GM23248 (cell line): ENCODE results near the gene RELL1. TPM values are rescaled to one million over a fixed set of nuclear protein-coding genes. Genes with fewer than 3 reads are reported as not detected.

Experiments used
- DNase-seq: peaks from one replicate; pipeline ENCODE4 v3.0.0-alpha.2; 2015
- H2AFZ ChIP-seq: fragments of 200-600 bp; sonication (generic); 2 replicates; pipeline ENCODE4 v1.6.1; 2016; ENCODE audit warnings: antibody characterized with exemption
- H3F3A ChIP-seq: fragments of 200-600 bp; sonication (generic); 2 replicates; pipeline ENCODE4 v1.6.1; 2016; ENCODE audit warnings: mild to moderate bottlenecking, antibody characterized with exemption, mixed run types; ENCODE audit not compliant: insufficient read depth
- H3K27ac ChIP-seq: fragments of 200-600 bp; sonication (generic); 2 replicates; pipeline ENCODE4 v1.5.1; 2016; ENCODE audit warnings: mild to moderate bottlenecking
- H3K27me3 ChIP-seq: fragments of 200-600 bp; sonication (generic); replicated peaks from 2 replicates; pipeline ENCODE4 v1.6.1; 2016; ENCODE audit warnings: mild to moderate bottlenecking; ENCODE audit not compliant: insufficient read depth
- H3K36me3 ChIP-seq: fragments of 200-600 bp; sonication (generic); 2 replicates; pipeline ENCODE4 v1.6.1; 2016; ENCODE audit warnings: low read depth, mild to moderate bottlenecking
- H3K4me1 ChIP-seq: fragments of 200-600 bp; sonication (generic); 2 replicates; pipeline ENCODE4 v1.6.1; 2016; ENCODE audit warnings: mild to moderate bottlenecking; ENCODE audit not compliant: insufficient read depth
- H3K4me2 ChIP-seq: fragments of 200-600 bp; sonication (generic); one replicate; pipeline ENCODE4 v1.6.1; 2016; ENCODE audit warnings: mild to moderate bottlenecking; ENCODE audit not compliant: unreplicated experiment
- H3K4me3 ChIP-seq: fragments of 200-600 bp; sonication (generic); 2 replicates; pipeline ENCODE4 v1.5.1; 2016; ENCODE audit warnings: mild to moderate bottlenecking
- H3K79me2 ChIP-seq: fragments of 200-600 bp; sonication (generic); 2 replicates; pipeline ENCODE4 v1.6.1; 2016; ENCODE audit warnings: mild to moderate bottlenecking; ENCODE audit not compliant: insufficient read depth
- H3K9ac ChIP-seq: fragments of 200-600 bp; sonication (generic); 2 replicates; pipeline ENCODE4 v1.6.1; 2016; ENCODE audit warnings: mild to moderate bottlenecking
- H3K9me2 ChIP-seq: fragments of 200-600 bp; sonication (generic); 2 replicates; pipeline ENCODE4 v1.6.1; 2016; ENCODE audit warnings: mixed run types, mild to moderate bottlenecking, moderate library complexity; ENCODE audit not compliant: insufficient read depth
- H3K9me3 ChIP-seq: fragments of 200-600 bp; sonication (generic); one replicate; pipeline ENCODE4 v1.6.1; 2017; ENCODE audit warnings: low read depth
- H4K20me1 ChIP-seq: fragments of 200-600 bp; sonication (generic); 2 replicates; pipeline ENCODE4 v1.6.0; 2016; ENCODE audit not compliant: insufficient read depth
- EZH2 ChIP-seq: fragments of 200-600 bp; sonication (generic); IDR thresholded peaks from 2 replicates; pipeline ENCODE4 v1.6.1; 2018; ENCODE audit warnings: antibody characterized with exemption, mild to moderate bottlenecking; ENCODE audit not compliant: insufficient read depth, poor library complexity, severe bottlenecking
- EZH2phosphoT487 ChIP-seq: fragments of 200-600 bp; sonication (generic); IDR thresholded peaks from 2 replicates; pipeline ENCODE4 v1.6.1; 2018; ENCODE audit warnings: antibody characterized with exemption, moderate library complexity, mild to moderate bottlenecking, low read depth; ENCODE audit not compliant: insufficient read depth
- WGBS, 2 experiments: methylation state at CpG; one replicate each; pipeline ENCODE4 v1.1.6; 2015 to 2017; ENCODE audit warnings: low lambda C conversion rate in 2 of 2, low coverage in 1 of 2; ENCODE audit errors: missing lambda C conversion rate in 2 of 2; 5-methylcytosine and 5-hydroxymethylcytosine counted together
- in situ Hi-C: fragments of 300-500 bp; cut with MboI; formaldehyde crosslinking; loops from 2 replicates; pipeline ENCODE4 v1.15.0; 2020
- polyA plus RNA-seq: library from polyadenylated mRNA; unstranded; fragments of >200 nt; fragmentation: Nextera tagmentation; extraction: Ambion mirVana; gene quantifications from 2 replicates; pipeline ENCODE4 v1.2.1, GENCODE V29; 2016
- total RNA-seq: library from RNA; depleted of rRNA; stranded (reverse); fragments of >200 nt; shearing (Covaris generic); gene quantifications from 2 replicates; pipeline ENCODE4 v1.2.3, GENCODE V29; 2014

RELL1 gene
- total and polyA plus RNA-seq, 2 experiments from 2014 or later = 7.7 to 42.5 TPM

GRCh38 chr4:37650481-37650880 is 35.7 kb downstream of the RELL1 start:
- H3K4me1 ChIP-seq = peaks cover 24% of the 10 kb centered on the region
- no peak for TF ChIP-seq EZH2phosphoT487
- TF ChIP-seq EZH2 = no peak
- peaks cover 30% of the 10 kb centered on the region; the same call in 1 of the 2 replicates for H3K79me2 ChIP-seq
- H3K4me2 ChIP-seq = no peak overlapping the region
- peaks cover 13% of the 10 kb centered on the region; the same call in 1 of the 2 replicates for H3F3A ChIP-seq
- no peak overlapping the region for H3K9ac ChIP-seq
- H3K9me3 ChIP-seq = no peaks in the 10 kb centered on the region
- H3K36me3 ChIP-seq = no peaks in the 10 kb centered on the region
- H3K27me3 ChIP-seq = no peaks in the 10 kb centered on the region
- no peak overlapping the region for H2AFZ ChIP-seq
- H3K9me2 ChIP-seq = no peaks in the 10 kb centered on the region
- in situ Hi-C loops = no loop called here
- no peaks in the 10 kb centered on the region for H4K20me1 ChIP-seq
- no peak overlapping the region for H3K27ac ChIP-seq
- no peak for DNase-seq
- no peak overlapping the region for H3K4me3 ChIP-seq
- WGBS, 2 experiments = 94 to 96% methylated on average over 4 to 5 of the region's 5 CpGs

GRCh38 chr4:37649268-37649667 is 36.9 kb downstream of the RELL1 start:
- Histone ChIP-seq H4K20me1 (no peaks in the 10 kb centered on the region), H3K27ac (no peak overlapping the region), H3K9me3 (no peaks in the 10 kb centered on the region), H2AFZ (no peak overlapping the region), H3K4me1 (peaks cover 21% of the 10 kb centered on the region), H3K36me3 (no peaks in the 10 kb centered on the region), H3K9me2 (no peaks in the 10 kb centered on the region), H3K79me2 (peaks cover 28% of the 10 kb centered on the region; the same call in 1 of the 2 replicates), H3K4me2 (no peak overlapping the region), H3K9ac (no peak overlapping the region), H3K4me3 (no peak overlapping the region), H3K27me3 (no peaks in the 10 kb centered on the region), H3F3A (peaks cover 13% of the 10 kb centered on the region; the same call in 1 of the 2 replicates)
- DNase-seq = no peak
- in situ Hi-C loops = no loop called here
- WGBS, 2 experiments = 97 to 98% methylated on average over 11 of the region's 11 CpGs
- no peak for TF ChIP-seq EZH2phosphoT487
- no peak for TF ChIP-seq EZH2

GRCh38 chr4:37648084-37648817 is 37.9 kb downstream of the RELL1 start:
- peak overlapping the region; percentile 49 for H3K27ac ChIP-seq
- H3K4me2 ChIP-seq = peak overlapping the region; percentile 63
- no peak overlapping the region for H2AFZ ChIP-seq
- H3K9me3 ChIP-seq = no peaks in the 10 kb centered on the region
- no peak overlapping the region for H3K9ac ChIP-seq
- peaks cover 12% of the 10 kb centered on the region for H3K4me1 ChIP-seq
- H3K9me2 ChIP-seq = no peaks in the 10 kb centered on the region
- TF ChIP-seq EZH2phosphoT487 (no peak), EZH2 (no peak)
- peaks cover 13% of the 10 kb centered on the region; the same call in 1 of the 2 replicates for H3F3A ChIP-seq
- 27 to 28% methylated on average over 8 of the region's 8 CpGs for WGBS, 2 experiments
- in situ Hi-C loops = no loop called here
- H3K36me3 ChIP-seq = no peaks in the 10 kb centered on the region
- peaks cover 22% of the 10 kb centered on the region; the same call in 1 of the 2 replicates for H3K79me2 ChIP-seq
- no peaks in the 10 kb centered on the region for H4K20me1 ChIP-seq
- H3K4me3 ChIP-seq = peak overlapping the region; percentile 23; the same call in 1 of the 2 replicates
- no peaks in the 10 kb centered on the region for H3K27me3 ChIP-seq
- peak; percentile 96 for DNase-seq

- H3K4me3 ChIP-seq = no peak overlapping the region
- H2AFZ ChIP-seq = no peak overlapping the region
- 93 to 94% methylated on average over 3 of the region's 3 CpGs for WGBS, 2 experiments
- no peak overlapping the region for H3K27ac ChIP-seq
- 0 out of 2 replicates have a peak, but pooled peaks cover 3% of the 10 kb centered on the region for H3K79me2 ChIP-seq
- TF ChIP-seq EZH2 (no peak), EZH2phosphoT487 (no peak)
- H3K9ac ChIP-seq = no peak overlapping the region
- peaks cover 13% of the 10 kb centered on the region; the same call in 1 of the 2 replicates for H3F3A ChIP-seq
- no peaks in the 10 kb centered on the region for H3K9me3 ChIP-seq
- no peaks in the 10 kb centered on the region for H3K9me2 ChIP-seq
- H3K4me1 ChIP-seq = peaks cover 12% of the 10 kb centered on the region
- in situ Hi-C loops = no loop called here
- no peak for DNase-seq
- no peaks in the 10 kb centered on the region for H4K20me1 ChIP-seq
- H3K36me3 ChIP-seq = no peaks in the 10 kb centered on the region
- H3K4me2 ChIP-seq = no peak overlapping the region
- H3K27me3 ChIP-seq = no peaks in the 10 kb centered on the region
Measured at GRCh38 chr4:37646247-37646646, 39.9 kb downstream of the RELL1 start.
